ENCODE data around the gene GOLGA6D.
"Not testable (repeated sequence)": the region's sequence is repeated elsewhere in the genome, so short reads cannot be mapped to it uniquely, and the experiment has no call there.

DNA sequence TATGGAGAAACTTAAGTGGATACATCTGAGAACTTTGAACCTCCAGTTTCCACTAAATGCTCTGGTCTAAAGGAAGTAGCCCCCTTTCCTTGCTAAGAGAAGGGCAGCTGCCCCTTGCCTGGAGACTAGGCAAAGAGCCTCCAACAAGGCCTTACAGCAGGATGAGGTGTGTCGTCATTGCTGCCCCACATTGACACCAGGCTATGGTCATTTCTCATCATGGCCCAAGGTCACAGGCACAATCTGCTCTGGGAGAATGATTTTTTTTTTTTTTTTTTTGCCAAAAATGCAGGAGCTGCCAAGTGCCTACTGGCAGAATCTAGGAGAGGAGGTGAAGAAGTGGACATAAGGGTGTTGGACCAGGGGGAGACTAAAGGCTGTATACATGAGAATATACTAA is 36.9 kb upstream of the GOLGA6D start:
- TF ChIP-seq, protein P1, sequence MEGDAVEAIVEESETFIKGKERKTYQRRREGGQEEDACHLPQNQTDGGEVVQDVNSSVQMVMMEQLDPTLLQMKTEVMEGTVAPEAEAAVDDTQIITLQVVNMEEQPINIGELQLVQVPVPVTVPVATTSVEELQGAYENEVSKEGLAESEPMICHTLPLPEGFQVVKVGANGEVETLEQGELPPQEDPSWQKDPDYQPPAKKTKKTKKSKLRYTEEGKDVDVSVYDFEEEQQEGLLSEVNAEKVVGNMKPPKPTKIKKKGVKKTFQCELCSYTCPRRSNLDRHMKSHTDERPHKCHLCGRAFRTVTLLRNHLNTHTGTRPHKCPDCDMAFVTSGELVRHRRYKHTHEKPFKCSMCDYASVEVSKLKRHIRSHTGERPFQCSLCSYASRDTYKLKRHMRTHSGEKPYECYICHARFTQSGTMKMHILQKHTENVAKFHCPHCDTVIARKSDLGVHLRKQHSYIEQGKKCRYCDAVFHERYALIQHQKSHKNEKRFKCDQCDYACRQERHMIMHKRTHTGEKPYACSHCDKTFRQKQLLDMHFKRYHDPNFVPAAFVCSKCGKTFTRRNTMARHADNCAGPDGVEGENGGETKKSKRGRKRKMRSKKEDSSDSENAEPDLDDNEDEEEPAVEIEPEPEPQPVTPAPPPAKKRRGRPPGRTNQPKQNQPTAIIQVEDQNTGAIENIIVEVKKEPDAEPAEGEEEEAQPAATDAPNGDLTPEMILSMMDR (tag by site-specific recombination; IDR thresholded peaks at IDR 0.05): not testable (repeated sequence)
- TF ChIP-seq ZNF548, ZNF157 (tag by site-specific recombination; IDR thresholded peaks at IDR 0.05): not testable (repeated sequence)
